Esophagus muscularis mucosa (tissue), 4 donors: ENCODE results near the gene DNAH10. TPM values are rescaled to one million over a fixed set of nuclear protein-coding genes. Genes with fewer than 3 reads are reported as not detected.

Experiments used
- DNase-seq: peaks from one replicate; pipeline ENCODE4 v3.0.0-alpha.2; 2017; ENCODE audit errors: extremely low spot score
- H3K27ac ChIP-seq, 4 donors: fragments of 200-600 bp; sonication (generic); replicated peaks in 1 of 4; 1 replicate in 3 of 4; 2 replicates in 1 of 4; pipeline ENCODE4 v1.5.1; 2016 to 2019; ENCODE audit warnings: mild to moderate bottlenecking in 1 of 4
- H3K27me3 ChIP-seq, 4 donors: fragments of 200-600 bp; sonication (generic); one replicate each; pipeline versions ENCODE4 v1.5.1 to v1.6.0; 2016 to 2019
- H3K36me3 ChIP-seq, 4 donors: fragments of 200-600 bp; sonication (generic); one replicate each; pipeline ENCODE4 v1.5.1; 2016 to 2019
- H3K4me1 ChIP-seq, 4 donors: fragments of 200-600 bp; sonication (generic); one replicate each; pipeline ENCODE4 v1.5.1; 2016 to 2019
- H3K4me3 ChIP-seq, 4 donors: fragments of 200-600 bp; sonication (generic); 1 replicate in 2 of 4; 2 replicates in 2 of 4; pipeline ENCODE4 v1.5.1; 2016 to 2019; ENCODE audit warnings: mild to moderate bottlenecking in 4 of 4, moderate library complexity in 1 of 4
- H3K9me3 ChIP-seq, 4 donors: fragments of 200-600 bp; sonication (generic); 1 replicate in 3 of 4; 2 replicates in 1 of 4; pipeline ENCODE4 v1.5.1; 2016 to 2019
- CTCF ChIP-seq, 3 experiments: fragments of 200-600 bp in 2 of 3; fragments of 450-650 bp in 1 of 3; sonication (generic) in 2 of 3; IDR thresholded peaks; one replicate each; pipeline ENCODE4 v1.5.1; 2017 to 2019; ENCODE audit warnings: antibody characterized with exemption in 3 of 3, mild to moderate bottlenecking in 2 of 3, moderate library complexity in 1 of 3
- EP300 ChIP-seq: sonication (generic); formaldehyde crosslinking; IDR thresholded peaks from one replicate; pipeline ENCODE4 v1.6.1; 2017; ENCODE audit warnings: antibody characterized with exemption
- POLR2A ChIP-seq: fragments of 450-650 bp; IDR thresholded peaks from one replicate; pipeline ENCODE4 v1.6.1; 2017; ENCODE audit warnings: antibody characterized with exemption, moderate library complexity, mild to moderate bottlenecking, low read depth
- POLR2AphosphoS5 ChIP-seq, 2 donors: sonication (generic); formaldehyde crosslinking; IDR thresholded peaks; one replicate each; pipeline ENCODE4 v1.6.1; 2017; ENCODE audit warnings: antibody characterized with exemption in 2 of 2
- WGBS: methylation state at CpG from one replicate; pipeline ENCODE4 v1.1.5; 2018; 5-methylcytosine and 5-hydroxymethylcytosine counted together
- intact Hi-C: fragments of 100-400 bp; cut with DNase I; formaldehyde crosslinking; loops from one replicate; pipeline ENCODE4 v1.15.1; 2023
- total RNA-seq, 4 donors: library from RNA; depleted of rRNA; stranded (reverse); fragments of >200 nt; gene quantifications; one replicate each; pipeline versions ENCODE4 v1.1.0 to v1.2.1, GENCODE V29; 2016

Gene DNAH10
- total RNA-seq, 4 donors from 2014 or later: 0.06 to 1.3 TPM; not detected in 2

DNA sequence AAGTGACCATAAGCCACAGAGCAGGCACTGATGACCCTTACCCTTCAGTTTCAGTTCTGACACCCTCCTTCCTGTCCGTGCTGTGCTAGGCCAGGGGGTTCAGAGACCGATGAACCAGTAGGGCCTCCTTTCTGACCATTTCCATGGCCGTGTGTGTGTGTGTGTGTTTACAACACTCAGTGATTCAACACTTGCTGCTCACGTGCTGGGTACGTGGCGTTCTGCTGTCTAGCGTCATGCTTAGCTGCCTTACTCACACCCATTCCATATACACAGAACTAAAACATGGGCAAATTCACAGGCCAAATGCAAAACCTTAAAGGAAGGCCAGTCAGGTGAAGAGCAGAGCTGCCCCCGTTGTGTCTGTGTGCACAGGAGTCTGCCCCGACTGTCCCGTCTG is 67.5 kb downstream of the DNAH10 start:
- no peaks in the 10 kb centered on the region for H3K36me3 ChIP-seq
- H3K27me3 ChIP-seq: no peaks in the 10 kb centered on the region
- intact Hi-C loops: no loop called here
- no peaks in the 10 kb centered on the region for H3K4me1 ChIP-seq
- TF ChIP-seq EP300: no peak
- no peak for TF ChIP-seq POLR2A
- no peak for TF ChIP-seq POLR2AphosphoS5 (IDR thresholded peaks at IDR 0.05)
- no peak for TF ChIP-seq CTCF (IDR thresholded peaks at IDR 0.05)
- H3K27ac ChIP-seq: no peak overlapping the region
- H3K9me3 ChIP-seq: peaks cover 0 to 34% (median 14%) of the 10 kb centered on the region in 4 donors
- no peak for DNase-seq
- 92% methylated on average over 10 of the region's 10 CpGs for WGBS
- no peak overlapping the region for H3K4me3 ChIP-seq

DNA sequence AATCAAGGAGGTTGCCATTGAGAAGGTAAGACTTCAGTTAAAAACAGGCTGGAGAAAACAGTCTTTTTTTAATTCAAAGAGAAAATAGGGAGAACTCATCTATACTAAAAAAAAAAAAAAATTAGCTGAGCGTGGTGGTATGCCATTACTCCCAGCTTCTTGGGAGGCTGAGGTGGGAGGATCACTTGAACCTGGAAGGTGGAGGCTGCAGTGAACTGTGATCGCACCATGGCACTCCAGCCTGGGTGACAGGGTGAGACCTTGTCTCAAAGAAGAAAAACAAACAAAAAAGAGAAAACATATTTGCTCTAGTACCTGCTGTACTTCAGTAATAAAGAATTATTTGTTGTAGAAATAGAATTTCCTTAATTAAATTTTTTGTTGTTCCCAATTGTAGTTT is 68.6 kb downstream of the DNAH10 start:
- H3K27ac ChIP-seq: no peak overlapping the region
- no peaks in the 10 kb centered on the region for H3K36me3 ChIP-seq
- no peak for DNase-seq
- intact Hi-C loops: no loop called here
- TF ChIP-seq POLR2AphosphoS5 (IDR thresholded peaks at IDR 0.05): no peak
- no peak for TF ChIP-seq EP300
- no peak for TF ChIP-seq POLR2A
- no peak for TF ChIP-seq CTCF (IDR thresholded peaks at IDR 0.05)
- WGBS: 95% methylated on average over 2 of the region's 2 CpGs
- H3K4me1 ChIP-seq: no peaks in the 10 kb centered on the region
- peaks cover 0 to 39% (median 17%) of the 10 kb centered on the region in 4 donors for H3K9me3 ChIP-seq
- no peak overlapping the region for H3K4me3 ChIP-seq
- H3K27me3 ChIP-seq: no peaks in the 10 kb centered on the region

DNA sequence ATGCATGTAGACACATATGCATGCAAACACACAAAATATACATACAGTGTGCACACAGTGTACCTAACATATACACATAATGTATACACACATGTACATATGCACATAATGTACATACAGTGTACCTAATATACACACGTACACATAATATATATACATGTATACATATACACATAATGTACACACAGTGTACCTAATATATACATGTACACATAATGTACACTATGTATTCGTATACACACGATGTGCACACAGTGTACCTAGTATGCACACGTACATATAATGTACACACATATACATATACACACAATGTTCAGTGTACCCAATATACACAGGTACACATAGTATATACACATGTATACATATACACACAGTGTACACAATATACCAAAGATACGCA is 70.0 kb downstream of the DNAH10 start:
- Histone ChIP-seq H3K9me3 (peaks cover 0 to 39% (median 17%) of the 10 kb centered on the region in 4 donors), H3K4me3 (no peak overlapping the region), H3K36me3 (no peaks in the 10 kb centered on the region), H3K27me3 (no peaks in the 10 kb centered on the region), H3K4me1 (no peaks in the 10 kb centered on the region), H3K27ac (no peak overlapping the region)
- DNase-seq: no peak
- WGBS: 90% methylated on average over 5 of the region's 5 CpGs
- intact Hi-C loops: no loop called here
- TF ChIP-seq CTCF (IDR thresholded peaks at IDR 0.05) (no peak), POLR2AphosphoS5 (IDR thresholded peaks at IDR 0.05) (no peak), EP300 (no peak), POLR2A (no peak)

- intact Hi-C loops: no loop called here
- no peak for DNase-seq
- H3K27ac ChIP-seq: no peak overlapping the region
- H3K27me3 ChIP-seq: peaks cover 0 to 5% (median 0%) of the 10 kb centered on the region in 4 donors
- no peak for TF ChIP-seq POLR2A
- no peaks in the 10 kb centered on the region for H3K4me1 ChIP-seq
- no peaks in the 10 kb centered on the region for H3K36me3 ChIP-seq
- H3K4me3 ChIP-seq: no peak overlapping the region
- peaks cover 0 to 25% (median 14%) of the 10 kb centered on the region in 4 donors for H3K9me3 ChIP-seq
Observed at GRCh38 chr12:123833830-123834229, 71.7 kb downstream of the DNAH10 start.

DNA sequence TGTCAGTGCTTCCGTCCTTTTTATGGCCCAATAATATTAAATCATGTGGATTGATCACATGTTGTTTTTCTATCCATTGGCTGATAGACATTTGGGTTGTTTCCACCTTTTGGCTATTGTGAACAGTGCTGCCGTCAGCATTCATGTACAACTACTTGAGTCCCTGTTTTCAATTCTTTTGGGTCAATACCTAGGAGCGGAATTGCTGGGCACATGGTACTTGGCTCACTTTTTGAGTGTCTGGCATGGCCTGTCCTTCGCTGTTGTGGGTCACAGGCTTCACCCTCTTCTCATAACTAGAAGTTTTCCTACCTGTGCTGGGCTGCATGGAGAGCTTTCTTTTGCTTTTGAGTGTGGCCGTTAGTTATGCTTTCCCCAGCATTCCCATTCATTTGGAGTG is 72.7 kb downstream of the DNAH10 start:
- H3K4me3 ChIP-seq: no peak overlapping the region
- no peak for TF ChIP-seq CTCF (IDR thresholded peaks at IDR 0.05)
- TF ChIP-seq POLR2AphosphoS5 (IDR thresholded peaks at IDR 0.05): no peak
- TF ChIP-seq EP300: no peak
- no peak for TF ChIP-seq POLR2A
- no peak for DNase-seq
- H3K9me3 ChIP-seq: peaks cover 0 to 21% (median 9%) of the 10 kb centered on the region in 4 donors
- peaks cover 0 to 5% (median 0%) of the 10 kb centered on the region in 4 donors for H3K27me3 ChIP-seq
- no peak overlapping the region for H3K27ac ChIP-seq
- H3K36me3 ChIP-seq: no peaks in the 10 kb centered on the region
- intact Hi-C loops: no loop called here
- 89% methylated on average over 5 of the region's 5 CpGs for WGBS
- no peaks in the 10 kb centered on the region for H3K4me1 ChIP-seq
